Osteocyte (in vitro differentiated cells): Measurements from ENCODE around the gene PPFIA4. TPM values are rescaled to one million over a fixed set of nuclear protein-coding genes. Genes with fewer than 3 reads are reported as not detected.

Source experiments
- DNase-seq: peaks from one replicate; pipeline ENCODE4 v3.0.0; 2021; ENCODE audit warnings: mixed read lengths; ENCODE audit not compliant: unreplicated experiment; ENCODE audit errors: extremely low spot score
- H3K27ac Mint-ChIP-seq: one replicate; pipeline ENCODE4 v1.8.0; 2021; ENCODE audit warnings: mild to moderate bottlenecking, mixed read lengths; ENCODE audit not compliant: unreplicated experiment
- H3K27me3 Mint-ChIP-seq: one replicate; pipeline ENCODE4 v1.8.0; 2021; ENCODE audit warnings: mixed read lengths; ENCODE audit not compliant: unreplicated experiment
- H3K36me3 Mint-ChIP-seq: one replicate; pipeline ENCODE4 v1.8.0; 2021; ENCODE audit warnings: mixed read lengths; ENCODE audit not compliant: unreplicated experiment
- H3K4me1 Mint-ChIP-seq: one replicate; pipeline ENCODE4 v1.8.0; 2021; ENCODE audit warnings: mixed read lengths; ENCODE audit not compliant: unreplicated experiment
- H3K4me3 Mint-ChIP-seq: one replicate; pipeline ENCODE4 v1.8.0; 2021; ENCODE audit warnings: mild to moderate bottlenecking, moderate library complexity, mixed read lengths; ENCODE audit not compliant: unreplicated experiment
- H3K9me3 Mint-ChIP-seq: one replicate; pipeline ENCODE4 v1.8.0; 2021; ENCODE audit warnings: mixed read lengths; ENCODE audit not compliant: unreplicated experiment
- CTCF ChIP-seq: fragments of 200-600 bp; sonication (generic); IDR thresholded peaks from 2 replicates; pipeline ENCODE4 v1.5.0; 2021; ENCODE audit warnings: antibody characterized with exemption, mild to moderate bottlenecking, moderate library complexity
- total RNA-seq: library from RNA; stranded (reverse); gene quantifications from 2 replicates; pipeline ENCODE4 v1.2.1, GENCODE V29; 2021

Gene PPFIA4
- total RNA-seq, 1 donor from 2014 or later: 1.4 TPM

- Mint-ChIP-seq H3K27ac (no peak overlapping the region), H3K4me3 (no peak overlapping the region), H3K9me3 (no peaks in the 10 kb centered on the region), H3K4me1 (no peaks in the 10 kb centered on the region), H3K27me3 (peaks cover 56% of the 10 kb centered on the region), H3K36me3 (no peaks in the 10 kb centered on the region)
- TF ChIP-seq CTCF: no peak
- DNase-seq: peak; percentile 23
These were observed 87.9 kb downstream of the PPFIA4 start for GRCh38 chr1:203114202-203114601.

- no peaks in the 10 kb centered on the region for H3K36me3 Mint-ChIP-seq
- H3K27me3 Mint-ChIP-seq: peaks cover 55% of the 10 kb centered on the region
- no peak overlapping the region for H3K4me3 Mint-ChIP-seq
- no peaks in the 10 kb centered on the region for H3K9me3 Mint-ChIP-seq
- H3K4me1 Mint-ChIP-seq: no peaks in the 10 kb centered on the region
- no peak for TF ChIP-seq CTCF
- DNase-seq: peak; percentile 78
- no peak overlapping the region for H3K27ac Mint-ChIP-seq
These were observed 90.0 kb downstream of the PPFIA4 start for GRCh38 chr1:203116091-203116820.

- Mint-ChIP-seq H3K4me1 (no peaks in the 10 kb centered on the region), H3K27ac (no peak overlapping the region), H3K36me3 (no peaks in the 10 kb centered on the region), H3K4me3 (no peak overlapping the region), H3K27me3 (peaks cover 67% of the 10 kb centered on the region), H3K9me3 (no peaks in the 10 kb centered on the region)
- peak; percentile 91 for DNase-seq
- TF ChIP-seq CTCF: peak; percentile 86
These were observed 91.6 kb downstream of the PPFIA4 start for GRCh38 chr1:203117611-203118575.

- no peak overlapping the region for H3K27ac Mint-ChIP-seq
- no peaks in the 10 kb centered on the region for H3K36me3 Mint-ChIP-seq
- no peak overlapping the region for H3K4me3 Mint-ChIP-seq
- H3K27me3 Mint-ChIP-seq: peaks cover 91% of the 10 kb centered on the region
- no peaks in the 10 kb centered on the region for H3K9me3 Mint-ChIP-seq
- DNase-seq: peak; percentile 62
- no peaks in the 10 kb centered on the region for H3K4me1 Mint-ChIP-seq
- TF ChIP-seq CTCF: no peak
These were observed 94.2 kb downstream of the PPFIA4 start for GRCh38 chr1:203120325-203121153.
